Stimulated activated CD8-positive, alpha-beta memory T cell treated with anti-CD3 and anti-CD28 coated beads, Interleukin-12 subunit alpha, Interleukin-12 subunit beta, amount 100 ng/mL, for 1 hour (primary cell): Measurements from ENCODE around the gene OVCH1.
"Not testable (repeated sequence)": the region's sequence is repeated elsewhere in the genome, so short reads cannot be mapped to it uniquely, and the experiment has no call there.

ENCODE experiments used
- DNase-seq: peaks from one replicate; pipeline ENCODE4 v3.0.0-alpha.2; 2020; ENCODE audit warnings: low read depth

Gene OVCH1

DNA sequence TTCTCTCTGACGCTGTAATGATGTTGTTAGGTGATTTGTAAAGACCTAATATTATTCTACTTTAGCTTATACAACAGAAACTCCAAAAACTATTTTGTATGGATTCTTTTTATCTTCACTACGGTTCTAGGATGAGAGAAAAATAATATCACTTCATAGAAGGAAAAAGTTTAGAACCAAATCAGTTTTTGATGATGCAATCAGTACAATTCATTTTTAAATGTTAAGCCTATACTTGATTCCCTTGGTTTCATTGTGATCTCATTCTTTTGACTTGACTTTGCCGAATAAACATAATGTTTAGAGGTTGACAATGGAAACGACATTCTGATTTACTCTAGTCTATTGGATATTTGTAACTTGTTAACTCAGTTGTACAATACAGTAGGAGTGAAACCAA is 91.9 kb downstream of the OVCH1 start:
- no peak for DNase-seq

DNA sequence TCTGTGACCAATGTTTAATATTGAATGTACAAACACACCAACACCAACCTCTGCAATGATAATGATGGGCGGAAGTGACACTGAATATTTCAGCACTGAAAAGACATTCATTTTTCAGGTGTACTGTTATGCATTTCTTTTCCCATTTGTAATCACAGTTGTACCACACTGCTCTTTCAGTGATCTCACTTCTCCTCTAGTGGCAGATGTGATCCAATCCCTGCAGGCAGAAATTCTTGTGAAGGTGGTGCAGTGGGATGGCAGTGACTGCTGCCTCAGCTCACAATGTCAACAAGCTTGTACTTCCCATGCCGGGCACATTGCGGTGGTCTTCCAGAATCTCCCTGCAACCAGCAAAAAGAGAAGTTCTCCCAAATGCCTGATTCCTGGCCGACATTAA is 93.5 kb downstream of the OVCH1 start:
- DNase-seq, result no peak

DNA sequence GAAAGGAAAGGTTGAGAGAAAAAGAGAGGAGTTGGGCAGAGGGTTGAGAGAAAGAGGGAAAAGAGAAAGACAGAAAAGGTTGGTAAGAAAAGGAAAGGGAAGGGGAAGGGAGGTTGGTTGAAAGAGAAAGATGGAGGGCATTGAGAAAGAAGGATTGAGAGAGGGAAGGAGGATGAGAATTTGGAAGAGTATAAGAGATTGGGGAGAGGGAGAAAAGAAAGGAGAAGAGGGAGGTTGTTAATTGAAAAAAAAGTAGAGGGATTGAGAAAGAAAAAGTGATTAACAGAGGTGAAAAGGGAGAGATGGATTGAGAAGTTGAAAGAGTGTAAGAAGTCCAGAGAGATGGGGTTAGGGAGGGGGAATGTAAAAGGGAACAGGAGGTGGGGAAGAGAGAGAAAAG is 95.0 kb downstream of the OVCH1 start:
- DNase-seq, result no peak

DNA sequence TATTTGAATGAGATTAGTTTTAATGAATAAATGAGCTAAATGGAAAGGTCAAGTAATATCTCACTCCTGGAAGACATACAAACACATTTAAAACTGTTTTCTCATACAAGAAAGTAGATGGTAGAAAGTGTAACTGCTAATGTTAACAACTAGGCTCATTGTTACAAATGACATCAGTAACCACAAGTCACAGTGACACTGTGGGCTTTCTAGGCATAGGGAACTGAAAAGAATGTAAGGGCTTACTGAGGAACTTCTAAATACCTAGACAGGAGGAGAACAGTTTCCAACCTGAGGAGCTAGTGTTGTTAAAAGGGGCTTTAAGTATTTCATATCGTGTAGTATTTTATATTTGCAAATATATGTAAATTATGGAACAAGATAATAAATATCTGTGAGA is 99.0 kb downstream of the OVCH1 start:
- DNase-seq, result no peak

DNA sequence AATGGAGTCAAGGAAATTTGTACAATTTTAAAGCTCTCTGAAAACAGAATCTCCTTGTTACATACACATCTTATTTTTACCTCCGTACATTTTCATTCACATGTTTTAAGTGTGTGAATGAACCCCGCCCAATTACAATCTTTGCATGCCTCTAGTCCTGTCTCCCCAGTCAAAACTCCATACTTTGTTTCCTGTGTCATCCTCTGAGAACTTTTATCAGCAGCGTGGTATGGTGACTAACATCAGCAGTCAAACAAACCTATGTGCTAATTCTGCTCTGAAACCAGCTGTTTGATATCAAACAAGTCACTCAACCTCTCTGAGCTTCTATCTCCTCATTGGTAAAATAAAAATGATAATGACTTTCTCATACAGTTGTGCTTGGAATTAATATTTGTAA is 100.7 kb downstream of the OVCH1 start:
- no peak for DNase-seq

DNA sequence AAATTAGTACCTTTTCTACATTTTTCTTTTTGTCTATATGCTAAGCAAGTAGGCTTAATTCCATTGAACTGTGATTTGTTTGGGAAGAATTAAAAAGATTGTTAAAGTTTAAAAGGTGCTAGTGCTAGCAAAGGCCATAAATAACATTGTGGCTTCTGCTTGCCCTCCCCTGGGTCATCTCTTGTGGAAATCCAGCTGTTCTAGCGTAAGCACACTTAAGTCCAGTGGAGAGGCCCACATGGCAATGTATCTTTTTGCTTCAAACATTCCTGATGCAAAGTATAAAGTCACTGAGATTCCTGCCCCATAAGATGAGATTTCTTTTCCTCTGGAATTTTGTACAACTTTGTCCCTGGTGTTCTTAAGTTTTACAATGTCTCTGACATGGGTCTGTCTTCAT is 102.1 kb downstream of the OVCH1 start:
- DNase-seq, result no peak

DNA sequence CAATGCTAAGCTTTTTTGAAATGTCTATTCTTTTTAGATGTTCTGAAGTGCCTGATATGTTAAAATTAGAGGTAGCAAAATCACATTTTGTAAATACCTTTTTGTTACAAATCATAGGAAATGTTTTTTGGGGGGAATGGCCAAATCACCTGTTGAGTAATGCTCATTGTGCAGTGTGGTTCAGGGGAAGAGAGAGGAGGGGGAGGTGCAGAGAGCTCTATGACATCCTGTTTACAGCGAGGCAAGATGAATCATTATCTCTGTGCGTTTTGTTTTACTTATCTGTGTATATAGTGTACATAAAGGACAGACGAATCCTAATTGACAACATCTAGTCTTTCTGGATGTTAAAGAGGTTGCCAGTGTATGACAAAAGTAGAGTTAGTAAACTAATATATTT is 107.1 kb downstream of the OVCH1 start:
- not testable (repeated sequence) for DNase-seq

DNA sequence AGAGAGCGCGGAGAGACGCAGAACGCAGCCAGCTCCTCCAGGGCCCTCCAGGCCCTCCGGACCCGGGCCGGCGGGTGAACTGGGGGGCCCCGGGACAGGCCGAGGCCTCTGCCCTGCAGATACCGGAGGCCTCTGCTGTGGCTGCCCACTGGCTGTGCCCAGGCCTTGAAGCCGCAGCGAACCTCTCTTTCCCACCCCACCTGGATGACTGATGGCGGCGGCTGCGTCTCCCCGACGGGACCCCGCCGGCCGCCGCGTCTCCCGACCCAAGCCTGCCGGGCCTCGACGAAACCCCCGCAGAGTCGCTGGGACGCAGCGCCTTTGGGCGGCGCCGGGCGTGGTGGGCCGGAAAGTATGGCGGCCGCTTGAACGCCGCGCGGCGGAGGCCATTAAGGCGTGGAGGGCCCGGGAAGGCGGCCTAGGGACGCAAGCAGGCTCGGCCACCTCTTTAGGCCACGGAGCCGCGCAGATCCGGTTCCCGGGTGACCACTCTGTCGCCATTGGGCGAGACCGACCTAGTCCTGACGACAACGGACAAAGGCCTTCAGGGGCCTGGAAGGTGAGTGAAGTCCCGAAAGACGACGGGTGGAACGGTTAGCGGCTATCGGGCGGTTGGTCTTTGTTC is 108.1 kb downstream of the OVCH1 start:
- DNase-seq, result no peak

DNA sequence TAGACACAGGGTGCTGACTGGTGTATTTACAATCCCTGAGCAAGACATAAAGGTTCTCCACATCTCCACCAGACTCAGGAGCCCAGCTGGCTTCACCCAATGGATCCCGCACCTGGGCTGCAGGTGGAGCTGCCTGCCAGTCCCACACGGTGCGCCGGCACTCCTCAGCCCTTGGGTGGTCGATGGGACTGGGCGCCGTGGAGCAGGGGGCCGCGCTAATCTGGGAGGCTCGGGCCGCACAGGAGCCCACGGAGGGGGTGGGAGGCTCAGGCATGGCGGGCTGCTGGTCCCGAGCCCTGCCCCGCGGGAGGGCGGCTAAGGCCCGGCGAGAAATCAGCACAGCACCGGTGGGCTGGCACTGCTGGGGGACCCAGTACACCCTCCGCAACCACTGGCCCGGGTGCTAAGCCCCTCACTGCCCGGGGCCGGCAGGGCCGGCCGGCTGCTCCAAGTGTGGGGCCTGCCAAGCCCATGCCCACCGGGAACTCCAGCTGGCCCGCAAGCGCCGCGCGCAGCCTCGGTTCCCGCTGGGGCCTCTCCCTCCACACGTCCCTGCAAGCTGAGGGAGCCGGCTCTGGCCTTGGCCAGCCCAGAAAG is 111.3 kb downstream of the OVCH1 start:
- not testable (repeated sequence) for DNase-seq

DNA sequence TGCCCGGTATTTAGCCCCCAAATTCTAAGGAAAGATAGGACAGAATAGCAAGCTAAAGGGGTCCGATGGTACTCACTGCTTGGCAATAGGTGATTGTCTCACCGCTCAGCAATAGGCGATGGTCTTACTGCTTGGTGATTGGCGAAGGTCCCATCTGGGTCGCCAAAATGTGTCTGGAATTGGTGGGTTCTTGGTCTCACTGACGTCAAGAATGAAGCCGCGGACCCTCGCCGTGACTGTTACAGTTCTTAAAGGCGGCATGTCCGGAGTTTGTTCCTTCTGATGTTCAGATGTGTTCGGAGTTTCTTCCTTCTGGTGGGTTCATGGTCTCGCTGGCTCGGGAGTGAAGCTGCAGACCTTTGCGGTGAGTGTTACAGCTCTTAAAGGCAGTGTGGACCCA is 112.3 kb downstream of the OVCH1 start:
- not testable (repeated sequence) for DNase-seq

DNA sequence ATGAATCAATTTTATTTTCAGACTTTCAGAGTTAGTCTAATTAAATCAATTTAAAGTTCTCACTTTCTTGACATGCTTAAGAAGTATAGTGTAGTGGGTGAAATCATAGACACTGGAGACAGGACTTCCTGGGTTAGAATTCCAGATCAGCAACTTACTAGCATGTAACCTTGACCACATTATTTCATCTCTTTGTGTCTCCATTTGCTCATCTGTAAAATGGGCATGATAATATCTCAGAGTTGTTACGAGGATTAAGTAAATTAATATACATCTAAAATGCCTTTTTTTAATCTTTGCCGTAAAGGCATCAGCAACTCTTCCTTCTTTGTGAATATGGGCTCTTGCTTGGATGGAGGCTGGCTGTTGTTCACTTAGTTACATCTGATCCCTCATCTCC is 115.2 kb downstream of the OVCH1 start:
- no peak for DNase-seq

DNA sequence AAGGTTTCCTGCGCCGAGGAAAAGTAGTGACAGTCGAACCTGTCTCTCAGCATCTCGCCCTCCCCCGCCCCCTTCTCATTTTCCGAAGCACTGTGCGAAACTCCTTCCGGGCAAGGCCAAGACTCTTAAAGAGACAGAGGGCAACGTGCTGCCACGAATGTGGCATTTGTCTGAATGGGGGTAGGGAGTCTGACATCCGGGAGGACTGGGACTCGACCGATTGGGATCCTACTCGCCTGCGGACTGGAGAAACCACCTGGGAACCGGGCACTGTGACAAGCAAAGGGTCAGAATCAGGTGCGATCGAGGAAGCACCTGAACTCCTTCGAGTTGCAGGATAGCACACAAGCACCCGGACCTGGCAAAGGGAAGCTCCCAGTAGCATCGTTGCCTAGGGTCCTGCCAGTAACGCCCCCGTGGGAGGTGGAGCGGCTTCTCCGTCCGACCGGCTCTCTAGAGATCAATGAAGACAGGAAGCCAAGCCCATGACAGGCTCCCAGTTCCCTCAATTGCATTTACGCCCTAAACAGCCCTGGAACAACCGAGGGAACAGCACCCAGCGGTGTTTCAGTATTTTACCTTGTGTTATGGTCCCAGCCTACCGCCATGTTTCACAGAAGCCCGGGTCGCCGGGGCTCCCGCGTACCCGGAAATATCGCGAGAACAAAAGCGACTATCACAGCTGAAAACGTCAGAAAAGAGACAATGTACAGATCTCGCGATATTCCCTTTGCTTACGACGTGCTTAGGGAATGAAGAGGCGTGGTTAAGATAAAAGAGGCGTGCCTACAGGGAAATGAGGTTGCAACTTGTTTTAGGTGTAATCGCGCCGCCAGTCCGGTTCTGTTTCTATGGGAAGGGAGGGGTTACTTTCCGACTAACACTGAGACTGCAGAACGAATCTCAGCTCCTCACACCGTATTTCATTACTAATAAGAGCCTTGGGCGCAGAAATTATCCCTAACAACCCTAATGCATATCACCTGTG is 116.7 kb downstream of the OVCH1 start, which contains the start of gene ERGIC2:
ERGIC2 (minus strand) TSS at position 637 of the 988 bp plus-strand sequence. CDS start 9,539 bp downstream, outside the sequence.
- DNase-seq, result peak; percentile 83
